ENCODE results near the gene ZNHIT6. TPM values are rescaled to one million over a fixed set of nuclear protein-coding genes. Genes with fewer than 3 reads are reported as not detected.

ZNHIT6 gene
- polyA plus RNA-seq, 1 donor, result 23.2 TPM

DNA sequence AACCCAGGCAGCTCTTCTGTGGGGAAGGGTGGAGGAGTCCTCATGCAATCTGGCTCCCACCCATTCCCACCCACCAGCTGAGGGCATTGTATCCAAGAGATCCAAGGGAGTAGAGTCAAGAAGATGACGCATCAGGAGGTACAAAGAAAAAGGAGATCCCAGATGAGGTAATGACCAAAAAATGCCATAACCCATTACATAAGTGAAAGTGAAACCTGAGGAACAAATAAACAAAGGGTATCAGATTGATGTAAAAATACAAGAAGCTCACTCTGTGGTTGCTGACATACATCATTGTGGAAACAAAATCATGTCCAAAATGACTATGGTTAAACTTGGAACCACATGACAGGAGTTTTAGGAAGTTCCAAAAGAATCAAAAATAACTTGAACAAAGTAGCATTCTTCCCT, 85.2 kb downstream of the ZNHIT6 start:
- no CpG with 5 or more reads among the region's 1 CpG for WGBS (ENCODE audit: insufficient coverage, low lambda C conversion rate)
- no peaks in the 10 kb centered on the region for H3K36me3 ChIP-seq (ENCODE audit: control insufficient read depth, insufficient read depth, low read length)
- H3K4me1 ChIP-seq (ENCODE audit: control insufficient read depth, insufficient read depth, low read length), result no peaks in the 10 kb centered on the region
- DNase-seq, result no peak
- H3K4me3 ChIP-seq (ENCODE audit: low read length), result no peak overlapping the region
- no peaks in the 10 kb centered on the region for H3K27me3 ChIP-seq (ENCODE audit: control insufficient read depth, insufficient read depth, low read length)
- H3K27ac ChIP-seq (ENCODE audit: low read length), result no peak overlapping the region
- peaks cover 4% of the 10 kb centered on the region for H3K9me3 ChIP-seq (ENCODE audit: control insufficient read depth, low read depth, low read length)

DNA sequence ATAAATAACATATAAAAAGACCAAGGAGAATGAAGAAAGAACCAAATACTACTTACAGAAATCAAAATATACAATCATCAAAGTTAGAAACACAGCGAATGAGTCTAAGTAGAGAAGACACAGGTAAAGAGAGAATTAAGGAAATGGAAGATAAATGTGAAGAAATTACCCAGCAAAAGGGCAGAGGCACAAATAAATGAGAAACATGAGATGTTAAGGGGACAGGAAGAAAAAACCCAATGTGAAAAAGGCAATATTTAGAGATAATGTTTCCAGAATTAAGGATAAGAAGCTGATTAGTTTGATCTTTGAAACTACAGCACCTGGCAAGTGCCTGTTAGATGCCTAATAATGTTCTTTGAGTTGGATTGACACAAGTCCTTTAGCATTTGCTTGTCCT, 86.8 kb downstream of the ZNHIT6 start:
- Histone ChIP-seq H3K27me3 (ENCODE audit: control insufficient read depth, insufficient read depth, low read length) (no peaks in the 10 kb centered on the region), H3K27ac (ENCODE audit: low read length) (no peak overlapping the region), H3K36me3 (ENCODE audit: control insufficient read depth, insufficient read depth, low read length) (no peaks in the 10 kb centered on the region), H3K9me3 (ENCODE audit: control insufficient read depth, low read depth, low read length) (peaks cover 4% of the 10 kb centered on the region), H3K4me1 (ENCODE audit: control insufficient read depth, insufficient read depth, low read length) (no peaks in the 10 kb centered on the region), H3K4me3 (ENCODE audit: low read length) (no peak overlapping the region)
- WGBS (ENCODE audit: insufficient coverage, low lambda C conversion rate), result 100% methylated on average over 1 of the region's 1 CpG
- DNase-seq, result no peak

DNA sequence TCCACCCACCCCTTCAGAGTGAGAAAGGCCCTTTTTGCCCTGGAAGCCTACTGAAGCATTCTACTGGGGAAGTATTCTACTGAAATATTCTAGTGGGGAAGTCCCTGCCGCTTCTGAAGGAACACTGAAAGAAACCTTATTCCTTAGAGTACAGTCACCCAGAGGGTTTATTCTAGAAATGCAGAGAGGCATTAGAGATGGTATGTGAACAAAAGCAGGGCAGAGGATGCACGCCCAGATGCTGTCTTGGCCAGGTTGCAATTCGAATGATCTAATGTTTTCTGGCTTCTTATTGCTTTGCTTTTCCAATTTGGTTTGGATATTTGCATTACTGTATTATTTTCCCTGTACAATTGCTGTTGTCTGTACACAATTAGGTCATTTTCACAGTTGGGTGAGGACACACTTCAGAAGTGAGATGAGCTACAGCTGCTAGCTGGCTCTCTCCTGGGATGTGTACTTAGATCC, 90.6 kb downstream of the ZNHIT6 start:
- Histone ChIP-seq H3K27me3 (ENCODE audit: control insufficient read depth, insufficient read depth, low read length) (no peaks in the 10 kb centered on the region), H3K9me3 (ENCODE audit: control insufficient read depth, low read depth, low read length) (peaks cover 4% of the 10 kb centered on the region), H3K36me3 (ENCODE audit: control insufficient read depth, insufficient read depth, low read length) (no peaks in the 10 kb centered on the region), H3K27ac (ENCODE audit: low read length) (no peak overlapping the region), H3K4me1 (ENCODE audit: control insufficient read depth, insufficient read depth, low read length) (peaks cover 13% of the 10 kb centered on the region), H3K4me3 (ENCODE audit: low read length) (no peak overlapping the region)
- WGBS (ENCODE audit: insufficient coverage, low lambda C conversion rate), result 100% methylated on average over 2 of the region's 3 CpGs
- no peak for DNase-seq

DNA sequence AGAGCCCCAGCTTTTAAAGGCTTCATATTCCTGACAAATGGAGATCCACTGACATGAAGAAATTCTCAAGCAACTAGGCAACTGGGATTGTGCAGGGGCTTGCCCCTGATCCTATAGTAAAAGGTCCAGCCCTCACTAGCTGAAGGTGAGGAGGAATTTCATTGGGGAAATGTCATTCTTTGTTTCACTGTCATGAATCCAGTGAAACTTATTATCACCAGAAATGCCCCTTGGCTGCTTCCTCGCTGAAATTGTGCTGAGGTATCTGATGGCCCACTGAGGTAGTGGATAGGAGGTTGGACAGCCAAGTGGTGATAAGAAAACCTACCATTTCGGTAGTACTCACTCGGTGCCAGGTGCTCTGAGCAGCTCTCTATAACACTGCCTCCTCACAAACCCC, 91.5 kb downstream of the ZNHIT6 start:
- no peak for DNase-seq
- Histone ChIP-seq H3K4me3 (ENCODE audit: low read length) (no peak overlapping the region), H3K36me3 (ENCODE audit: control insufficient read depth, insufficient read depth, low read length) (no peaks in the 10 kb centered on the region), H3K9me3 (ENCODE audit: control insufficient read depth, low read depth, low read length) (peaks cover 4% of the 10 kb centered on the region), H3K27me3 (ENCODE audit: control insufficient read depth, insufficient read depth, low read length) (no peaks in the 10 kb centered on the region), H3K4me1 (ENCODE audit: control insufficient read depth, insufficient read depth, low read length) (peaks cover 22% of the 10 kb centered on the region), H3K27ac (ENCODE audit: low read length) (no peak overlapping the region)
- no CpG with 5 or more reads among the region's 3 CpGs for WGBS (ENCODE audit: insufficient coverage, low lambda C conversion rate)

DNA sequence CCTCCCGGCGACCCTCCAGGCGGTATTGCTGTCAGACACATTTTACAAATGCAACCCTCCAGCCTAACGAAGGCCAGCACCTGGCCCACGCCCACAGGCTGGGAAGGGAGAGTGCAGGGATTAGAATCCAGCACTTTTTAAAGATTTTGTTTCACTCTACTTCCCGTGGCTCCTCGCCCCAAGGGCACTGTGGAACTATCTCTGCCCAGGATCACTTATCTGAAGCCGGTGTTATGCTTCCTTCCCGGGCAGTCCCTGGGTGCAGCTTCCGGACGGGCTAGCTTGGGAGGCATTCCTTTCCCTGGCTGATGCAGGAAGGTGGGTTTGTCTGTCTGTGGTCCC, 91.9 kb downstream of the ZNHIT6 start:
- Histone ChIP-seq H3K9me3 (ENCODE audit: control insufficient read depth, low read depth, low read length) (peaks cover under 1% of the 10 kb centered on the region), H3K36me3 (ENCODE audit: control insufficient read depth, insufficient read depth, low read length) (no peaks in the 10 kb centered on the region), H3K27ac (ENCODE audit: low read length) (no peak overlapping the region), H3K27me3 (ENCODE audit: control insufficient read depth, insufficient read depth, low read length) (no peaks in the 10 kb centered on the region), H3K4me1 (ENCODE audit: control insufficient read depth, insufficient read depth, low read length) (peaks cover 24% of the 10 kb centered on the region), H3K4me3 (ENCODE audit: low read length) (peak overlapping the region; percentile 7)
- DNase-seq, result no peak
- no CpG with 5 or more reads among the region's 11 CpGs for WGBS (ENCODE audit: insufficient coverage, low lambda C conversion rate)

DNA sequence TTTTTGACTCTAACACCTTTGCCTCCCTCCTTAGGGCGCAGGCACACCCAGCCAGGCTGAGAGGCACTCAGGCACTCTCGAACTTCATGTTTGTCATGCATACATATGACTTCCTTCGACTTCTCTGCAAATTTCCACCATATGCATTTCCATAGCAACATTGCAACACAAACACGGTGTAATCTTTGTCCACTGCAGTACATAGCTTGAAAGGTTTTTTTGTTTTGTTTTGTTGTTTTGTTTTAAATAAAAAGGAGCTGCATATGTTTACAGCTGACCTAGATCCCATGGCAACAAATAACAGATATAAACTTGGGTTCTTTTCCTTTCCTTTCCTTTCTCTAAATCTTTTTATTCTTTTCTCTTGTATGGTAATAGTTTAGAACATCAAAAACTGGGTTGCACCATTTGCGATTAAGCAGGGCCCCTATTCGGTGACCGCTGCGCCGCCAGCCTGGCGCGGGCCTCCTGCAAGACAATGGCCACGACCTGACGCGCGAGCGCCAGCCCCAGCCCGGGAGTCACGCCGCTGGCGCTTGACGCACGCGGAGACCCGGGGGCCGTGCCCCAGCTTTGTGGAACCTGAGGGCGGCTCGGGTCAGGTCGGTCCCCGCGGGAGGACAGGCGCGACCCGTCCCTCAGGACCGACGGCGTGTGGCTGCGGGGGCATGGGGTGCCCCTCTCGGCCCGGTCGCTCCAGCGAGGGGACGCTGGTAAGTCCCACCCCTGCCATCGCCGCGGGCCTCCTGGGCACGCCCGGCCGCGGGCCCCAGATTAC, 92.5 kb downstream of the ZNHIT6 start:
- 40% methylated on average over 1 of the region's 49 CpGs for WGBS (ENCODE audit: insufficient coverage, low lambda C conversion rate)
- Histone ChIP-seq H3K4me3 (ENCODE audit: low read length) (peak overlapping the region; percentile 7), H3K27ac (ENCODE audit: low read length) (no peak overlapping the region), H3K27me3 (ENCODE audit: control insufficient read depth, insufficient read depth, low read length) (no peaks in the 10 kb centered on the region), H3K4me1 (ENCODE audit: control insufficient read depth, insufficient read depth, low read length) (peaks cover 24% of the 10 kb centered on the region), H3K9me3 (ENCODE audit: control insufficient read depth, low read depth, low read length) (no peaks in the 10 kb centered on the region), H3K36me3 (ENCODE audit: control insufficient read depth, insufficient read depth, low read length) (no peaks in the 10 kb centered on the region)
- peak in 1 of 2 donors; percentile 59 for DNase-seq

DNA sequence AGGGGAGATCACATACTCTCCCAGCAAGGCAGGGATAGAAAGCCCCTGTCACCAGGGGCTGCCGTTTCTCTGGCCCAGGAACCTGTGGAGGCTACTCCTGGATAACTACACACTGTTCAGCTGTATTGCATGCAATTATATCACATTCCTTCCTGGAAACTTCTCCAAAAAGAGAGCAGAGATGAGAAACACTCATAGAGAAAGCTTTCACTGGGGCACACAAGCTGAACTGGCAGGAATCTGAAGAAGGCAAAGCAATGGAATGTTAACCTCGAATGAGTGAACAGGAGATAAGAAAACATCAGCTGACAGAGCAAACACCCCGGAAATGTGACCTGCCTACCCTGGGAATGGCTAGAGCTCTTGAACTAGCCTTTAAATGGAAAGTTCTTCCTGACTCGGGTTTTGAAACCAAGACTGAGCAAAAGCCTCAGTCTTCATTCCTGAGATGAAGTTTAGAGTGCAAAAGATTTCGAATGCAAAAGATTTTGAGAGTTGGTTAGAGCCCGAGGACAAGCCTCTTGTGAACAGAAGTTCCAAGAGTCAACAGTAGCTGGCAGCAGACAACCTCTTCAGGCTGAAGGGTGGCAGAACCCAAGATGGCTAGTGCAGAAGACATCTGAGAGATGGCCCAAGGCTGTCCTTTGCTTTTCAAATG, 95.4 kb downstream of the ZNHIT6 start:
- 60% methylated on average over 1 of the region's 6 CpGs for WGBS (ENCODE audit: insufficient coverage, low lambda C conversion rate)
- no peaks in the 10 kb centered on the region for H3K9me3 ChIP-seq (ENCODE audit: control insufficient read depth, low read depth, low read length)

DNA sequence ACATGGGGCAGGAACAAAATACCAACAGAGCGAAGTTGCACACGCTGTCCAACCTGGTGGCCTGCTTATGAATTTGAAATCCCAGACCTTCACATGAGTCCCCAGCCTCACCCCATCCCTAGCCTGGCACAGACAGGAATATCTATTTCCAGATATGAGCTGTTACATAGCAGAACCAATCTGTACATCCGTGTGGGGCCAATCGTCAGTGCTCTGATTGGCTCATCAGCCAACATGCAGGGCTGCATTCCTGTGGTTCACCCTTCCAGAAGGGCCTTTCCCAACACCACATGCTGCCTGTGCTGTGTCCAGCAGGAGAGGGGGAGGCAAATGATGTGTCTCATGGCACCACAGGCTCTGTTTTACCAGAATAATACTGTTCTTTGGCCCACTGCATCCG, 96.4 kb downstream of the ZNHIT6 start:
- WGBS (ENCODE audit: insufficient coverage, low lambda C conversion rate), result no CpG with 5 or more reads among the region's 5 CpGs
- peak in 1 of 2 donors; percentile 31 for DNase-seq
- no peak overlapping the region for H3K4me3 ChIP-seq (ENCODE audit: low read length)
- no peaks in the 10 kb centered on the region for H3K36me3 ChIP-seq (ENCODE audit: control insufficient read depth, insufficient read depth, low read length)
- no peaks in the 10 kb centered on the region for H3K27me3 ChIP-seq (ENCODE audit: control insufficient read depth, insufficient read depth, low read length)
- H3K27ac ChIP-seq (ENCODE audit: low read length), result peak overlapping the region; percentile 53
- no peaks in the 10 kb centered on the region for H3K9me3 ChIP-seq (ENCODE audit: control insufficient read depth, low read depth, low read length)
- peaks cover 37% of the 10 kb centered on the region for H3K4me1 ChIP-seq (ENCODE audit: control insufficient read depth, insufficient read depth, low read length)

More for the DNA sequence above, 95.4 kb downstream of the ZNHIT6 start:
- peak; percentile 65 to 86 for DNase-seq
- H3K36me3 ChIP-seq (ENCODE audit: control insufficient read depth, insufficient read depth, low read length), result no peaks in the 10 kb centered on the region
- H3K27ac ChIP-seq (ENCODE audit: low read length), result peak overlapping the region; percentile 53
- H3K4me3 ChIP-seq (ENCODE audit: low read length), result no peak overlapping the region
- H3K27me3 ChIP-seq (ENCODE audit: control insufficient read depth, insufficient read depth, low read length), result no peaks in the 10 kb centered on the region
- H3K4me1 ChIP-seq (ENCODE audit: control insufficient read depth, insufficient read depth, low read length), result peaks cover 27% of the 10 kb centered on the region

DNA sequence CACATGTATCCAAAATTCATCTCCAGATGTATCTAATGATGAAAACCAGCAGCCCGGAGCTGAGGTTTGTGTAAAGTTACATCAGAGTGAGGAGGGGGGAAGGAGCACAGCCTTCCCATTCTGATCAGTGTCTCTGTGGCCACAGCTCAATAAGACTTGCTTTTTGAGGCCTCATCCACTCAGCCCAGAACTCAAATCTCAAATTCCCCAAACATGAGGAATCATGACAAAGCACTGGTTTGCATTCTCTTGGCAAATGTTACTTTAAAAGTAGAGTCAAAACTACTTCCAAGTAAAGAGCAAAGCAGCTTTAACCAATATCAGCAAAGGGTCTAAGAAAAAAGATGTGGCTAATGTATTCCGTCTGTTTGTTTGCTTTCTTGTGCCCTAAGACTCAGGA, 96.8 kb downstream of the ZNHIT6 start:
- DNase-seq, result no peak

DNA sequence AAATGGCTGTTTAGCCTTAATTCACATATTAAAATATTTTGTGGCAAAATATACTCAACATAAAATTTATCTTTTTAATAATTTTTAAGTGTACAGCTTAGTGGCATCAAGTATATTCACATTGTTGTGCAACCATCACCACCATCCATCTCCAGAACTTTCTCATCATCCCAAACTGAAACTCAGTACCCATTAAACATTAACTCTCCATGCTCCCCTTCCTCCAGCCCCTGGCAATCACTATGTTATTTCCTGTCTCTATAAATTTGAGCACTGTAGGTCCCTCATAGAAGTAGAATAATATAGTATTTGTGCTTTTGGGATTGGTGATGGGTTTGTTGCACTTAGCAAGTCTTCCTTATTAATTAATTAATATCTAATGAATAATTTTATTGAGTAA, 98.3 kb downstream of the ZNHIT6 start:
- H3K27me3 ChIP-seq (ENCODE audit: control insufficient read depth, insufficient read depth, low read length), result no peaks in the 10 kb centered on the region
- H3K27ac ChIP-seq (ENCODE audit: low read length), result no peak overlapping the region
- no peaks in the 10 kb centered on the region for H3K9me3 ChIP-seq (ENCODE audit: control insufficient read depth, low read depth, low read length)
- DNase-seq, result no peak
- no peak overlapping the region for H3K4me3 ChIP-seq (ENCODE audit: low read length)
- no peaks in the 10 kb centered on the region for H3K36me3 ChIP-seq (ENCODE audit: control insufficient read depth, insufficient read depth, low read length)
- H3K4me1 ChIP-seq (ENCODE audit: control insufficient read depth, insufficient read depth, low read length), result peaks cover 44% of the 10 kb centered on the region

More for the DNA sequence above, 96.8 kb downstream of the ZNHIT6 start:
- Histone ChIP-seq H3K9me3 (ENCODE audit: control insufficient read depth, low read depth, low read length) (no peaks in the 10 kb centered on the region), H3K27me3 (ENCODE audit: control insufficient read depth, insufficient read depth, low read length) (no peaks in the 10 kb centered on the region), H3K27ac (ENCODE audit: low read length) (peak overlapping the region; percentile 53), H3K4me1 (ENCODE audit: control insufficient read depth, insufficient read depth, low read length) (peaks cover 41% of the 10 kb centered on the region), H3K4me3 (ENCODE audit: low read length) (no peak overlapping the region), H3K36me3 (ENCODE audit: control insufficient read depth, insufficient read depth, low read length) (no peaks in the 10 kb centered on the region)
- 100% methylated on average over 1 of the region's 2 CpGs for WGBS (ENCODE audit: insufficient coverage, low lambda C conversion rate)
